MM.1S (cell line): Measurements from ENCODE around the gene RAPGEF6.

Experiments used
- EZH2 ChIP-seq: fragments of 300-600 bp; sonication (generic); optimal IDR thresholded peaks from 2 replicates; pipeline ENCODE3; 2017; ENCODE audit warnings: low read depth, mild to moderate bottlenecking, antibody characterized with exemption, low read length, mixed read lengths
- EZH2phosphoT487 ChIP-seq: fragments of 300-600 bp; sonication (generic); IDR thresholded peaks from 2 replicates; pipeline ENCODE4 v1.6.1; 2018; ENCODE audit warnings: antibody characterized with exemption, low read length

DNA sequence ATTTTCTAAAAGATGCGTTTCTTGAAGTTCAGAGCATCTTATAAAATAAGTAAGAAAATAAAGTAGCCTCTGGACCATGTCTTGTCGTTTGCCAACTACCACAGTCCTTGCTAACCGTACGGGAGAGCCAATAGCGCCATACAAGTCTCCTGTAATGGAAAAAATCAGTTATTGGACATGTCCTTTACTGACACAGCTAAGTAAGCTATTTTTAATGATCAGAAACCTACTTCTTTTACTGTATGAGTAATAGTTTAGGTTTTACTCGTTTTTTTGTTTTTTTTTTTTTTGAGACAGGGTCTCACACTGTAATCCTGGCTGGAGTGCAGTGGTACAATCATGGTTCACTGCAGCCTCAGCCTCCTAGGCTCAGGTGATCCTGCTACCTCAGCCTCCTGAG lies 37.7 kb upstream of the RAPGEF6 start:
- TF ChIP-seq EZH2phosphoT487 = no peak
- no peak for TF ChIP-seq EZH2
